C4-2B (cell line): ENCODE measurements around the gene SIM2.

ENCODE experiments used
- H3K27ac ChIP-seq: fragments of 450-650 bp; 2 replicates; pipeline ENCODE4 v1.5.1; 2017
- ZFX ChIP-seq: fragments of 450-650 bp; IDR thresholded peaks from 2 replicates; pipeline ENCODE4 v1.6.1; 2017
- TF ChIP-seq, protein P1 (sequence below): fragments of 450-650 bp; conservative IDR thresholded peaks from 2 replicates; pipeline ENCODE4 v1.5.1; 2017; ENCODE audit warnings: mild to moderate bottlenecking

SIM2 gene

DNA sequence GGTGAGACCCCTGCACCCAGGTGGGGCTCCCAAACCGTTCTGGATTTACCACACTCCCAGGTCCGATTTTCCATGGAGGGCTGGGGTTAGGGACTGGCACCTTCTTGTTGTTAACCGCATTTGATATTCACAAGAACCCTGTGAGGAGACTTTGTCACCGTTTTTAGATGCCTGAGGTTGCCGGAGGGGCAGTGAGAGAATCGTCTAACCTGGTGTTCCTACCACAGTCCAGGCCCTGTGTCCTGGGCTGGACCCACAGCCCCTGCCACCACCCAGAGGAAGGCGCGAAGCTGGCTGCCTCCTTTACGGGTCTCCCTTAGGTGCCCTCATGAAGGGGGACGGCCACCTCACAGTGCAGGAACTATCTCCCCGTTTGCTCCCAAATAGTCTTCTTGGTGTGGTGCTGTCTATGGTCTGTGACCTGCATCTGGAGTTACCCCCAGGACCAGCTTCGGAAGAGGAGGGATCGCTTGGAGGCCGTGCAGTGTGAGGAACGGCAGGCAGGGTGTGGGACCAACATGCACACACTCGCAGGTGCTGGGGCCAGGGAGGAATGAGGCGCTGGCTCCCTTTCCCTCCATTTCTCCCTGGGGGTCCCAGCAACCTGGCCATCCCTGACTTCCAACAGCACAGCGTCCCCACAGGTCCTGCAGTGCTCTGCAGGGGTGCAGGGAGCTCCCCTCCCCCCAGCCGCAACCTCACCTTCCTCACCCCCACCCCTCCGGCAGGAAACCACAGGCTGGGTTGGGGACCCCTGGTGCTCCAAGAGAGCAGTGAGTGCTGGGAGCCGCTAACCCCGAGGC is 7.0 kb downstream of the SIM2 start:
- TF ChIP-seq ZFX: no peak
- TF ChIP-seq, protein P1, sequence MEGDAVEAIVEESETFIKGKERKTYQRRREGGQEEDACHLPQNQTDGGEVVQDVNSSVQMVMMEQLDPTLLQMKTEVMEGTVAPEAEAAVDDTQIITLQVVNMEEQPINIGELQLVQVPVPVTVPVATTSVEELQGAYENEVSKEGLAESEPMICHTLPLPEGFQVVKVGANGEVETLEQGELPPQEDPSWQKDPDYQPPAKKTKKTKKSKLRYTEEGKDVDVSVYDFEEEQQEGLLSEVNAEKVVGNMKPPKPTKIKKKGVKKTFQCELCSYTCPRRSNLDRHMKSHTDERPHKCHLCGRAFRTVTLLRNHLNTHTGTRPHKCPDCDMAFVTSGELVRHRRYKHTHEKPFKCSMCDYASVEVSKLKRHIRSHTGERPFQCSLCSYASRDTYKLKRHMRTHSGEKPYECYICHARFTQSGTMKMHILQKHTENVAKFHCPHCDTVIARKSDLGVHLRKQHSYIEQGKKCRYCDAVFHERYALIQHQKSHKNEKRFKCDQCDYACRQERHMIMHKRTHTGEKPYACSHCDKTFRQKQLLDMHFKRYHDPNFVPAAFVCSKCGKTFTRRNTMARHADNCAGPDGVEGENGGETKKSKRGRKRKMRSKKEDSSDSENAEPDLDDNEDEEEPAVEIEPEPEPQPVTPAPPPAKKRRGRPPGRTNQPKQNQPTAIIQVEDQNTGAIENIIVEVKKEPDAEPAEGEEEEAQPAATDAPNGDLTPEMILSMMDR: no peak

DNA sequence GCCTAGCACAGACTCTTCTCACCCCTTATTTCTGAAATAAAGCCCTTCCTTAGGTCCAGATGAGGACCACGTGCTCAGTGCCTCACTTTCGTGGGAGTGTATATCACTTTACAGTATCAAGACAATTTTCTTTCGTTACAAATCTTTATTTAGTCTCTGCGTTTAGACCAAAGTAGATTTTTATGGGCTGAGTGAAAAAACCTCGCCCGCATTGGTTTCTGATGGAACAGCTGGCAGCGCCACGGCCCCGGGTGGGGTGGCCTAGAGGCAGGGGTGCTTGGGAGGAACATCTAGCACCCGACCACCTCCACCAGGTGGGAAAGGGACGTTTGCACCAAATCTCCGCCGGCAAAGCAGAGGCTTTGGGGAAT is 7.6 kb downstream of the SIM2 start:
- no peak overlapping the region for H3K27ac ChIP-seq
- TF ChIP-seq, protein P1: no peak
- TF ChIP-seq ZFX: no peak

More for the DNA sequence above, 7.0 kb downstream of the SIM2 start:
- no peak overlapping the region for H3K27ac ChIP-seq

DNA sequence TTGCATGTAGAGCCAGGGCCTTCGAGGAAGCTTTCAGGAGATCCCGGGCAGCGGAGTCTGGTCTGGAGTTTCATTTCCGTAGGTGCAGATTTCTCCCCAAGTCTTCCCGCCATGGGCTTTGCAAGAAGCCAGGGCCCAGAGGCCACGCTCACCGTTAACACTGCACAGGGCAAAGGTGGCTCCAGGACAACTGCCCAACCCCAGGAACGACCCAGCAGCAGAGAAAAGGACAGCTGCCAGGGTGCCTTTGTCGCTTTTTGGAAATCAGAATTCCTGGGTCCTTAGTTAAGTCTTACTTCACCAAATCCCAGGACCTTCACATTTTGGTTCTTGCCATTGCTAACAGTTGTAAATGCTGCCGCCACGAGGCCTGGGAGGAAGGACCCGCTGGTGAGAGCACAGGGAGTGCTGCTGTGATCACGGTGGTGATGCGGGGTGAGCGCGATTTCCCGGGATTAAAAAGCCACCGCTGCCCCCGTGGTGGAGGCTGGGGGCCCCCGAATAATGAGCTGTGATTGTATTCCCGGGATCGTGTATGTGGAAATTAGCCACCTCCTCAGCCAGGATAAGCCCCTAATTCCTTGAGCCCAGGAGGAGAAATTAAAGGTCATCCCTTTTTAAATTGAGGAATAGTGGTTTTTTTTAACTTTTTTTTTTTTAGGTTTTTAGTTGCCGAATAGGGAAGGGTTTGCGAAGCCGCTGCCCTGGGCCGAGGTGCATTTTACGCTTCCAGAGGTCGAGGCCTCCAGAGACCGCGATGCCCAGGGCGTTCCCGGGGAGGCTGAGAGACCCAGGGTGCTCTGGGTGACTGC is 8.2 kb downstream of the SIM2 start:
- no peak overlapping the region for H3K27ac ChIP-seq
- TF ChIP-seq, protein P1: no peak
- no peak for TF ChIP-seq ZFX

DNA sequence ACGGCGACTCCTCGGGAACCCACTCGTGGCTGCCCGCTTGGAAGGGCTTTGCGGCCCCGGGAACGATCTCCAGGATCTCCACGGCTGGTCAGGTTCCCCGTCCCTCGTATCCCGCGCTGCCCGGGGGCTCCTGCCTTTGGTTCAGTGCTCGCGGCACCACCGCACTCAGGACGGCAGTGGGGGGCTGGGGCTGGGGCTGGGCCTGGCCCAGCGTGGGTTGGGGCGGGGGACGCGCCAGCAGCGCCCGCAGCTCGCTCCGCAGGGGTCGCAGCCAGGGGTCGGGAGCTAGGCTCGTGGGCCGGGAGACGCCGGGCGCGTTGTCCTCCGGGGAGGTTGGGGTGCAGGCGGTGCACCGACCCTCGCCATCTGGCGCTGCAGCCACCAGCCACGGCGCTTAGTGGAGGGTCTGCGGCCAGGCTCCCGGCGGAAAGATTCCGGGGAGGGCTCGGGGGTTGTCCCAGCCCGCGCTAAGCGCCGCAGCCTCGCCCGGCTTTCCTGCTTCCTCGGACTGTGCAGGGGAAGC is 8.9 kb downstream of the SIM2 start:
- H3K27ac ChIP-seq: no peak overlapping the region
- no peak for TF ChIP-seq ZFX
- TF ChIP-seq, protein P1: no peak

DNA sequence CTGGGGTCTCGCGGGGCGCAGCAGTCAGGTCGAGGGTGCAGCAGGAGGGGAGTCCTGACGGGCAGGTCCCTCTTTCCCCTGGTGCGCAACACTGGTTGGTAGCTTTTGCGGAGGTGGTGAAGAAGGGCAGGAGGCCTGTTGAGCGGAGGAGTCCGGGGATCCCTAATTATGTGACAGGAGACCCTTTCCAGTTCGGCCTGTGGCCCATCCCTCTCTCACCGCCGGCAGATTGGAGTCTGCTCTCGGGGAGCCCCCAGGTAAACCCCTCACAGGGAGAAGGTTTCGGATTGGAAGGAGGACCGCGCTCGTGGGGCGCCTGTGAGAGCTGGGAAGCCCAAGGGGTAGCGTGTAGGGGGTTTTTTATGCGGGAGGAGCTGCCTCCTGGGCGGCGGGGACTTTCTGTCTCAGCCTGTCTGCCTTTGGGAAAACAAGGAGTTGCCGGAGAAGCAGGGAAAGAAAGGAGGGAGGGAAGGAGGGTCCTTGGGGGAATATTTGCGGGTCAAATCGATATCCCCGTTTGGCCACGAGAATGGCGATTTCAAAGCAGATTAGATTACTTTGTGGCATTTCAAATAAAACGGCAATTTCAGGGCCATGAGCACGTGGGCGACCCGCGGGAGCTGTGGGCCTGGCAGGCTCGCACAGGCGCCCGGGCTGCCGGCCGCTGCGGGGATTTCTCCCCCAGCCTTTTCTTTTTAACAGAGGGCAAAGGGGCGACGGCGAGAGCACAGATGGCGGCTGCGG is 9.5 kb downstream of the SIM2 start:
- TF ChIP-seq, protein P1: no peak
- no peak for TF ChIP-seq ZFX
- no peak overlapping the region for H3K27ac ChIP-seq

DNA sequence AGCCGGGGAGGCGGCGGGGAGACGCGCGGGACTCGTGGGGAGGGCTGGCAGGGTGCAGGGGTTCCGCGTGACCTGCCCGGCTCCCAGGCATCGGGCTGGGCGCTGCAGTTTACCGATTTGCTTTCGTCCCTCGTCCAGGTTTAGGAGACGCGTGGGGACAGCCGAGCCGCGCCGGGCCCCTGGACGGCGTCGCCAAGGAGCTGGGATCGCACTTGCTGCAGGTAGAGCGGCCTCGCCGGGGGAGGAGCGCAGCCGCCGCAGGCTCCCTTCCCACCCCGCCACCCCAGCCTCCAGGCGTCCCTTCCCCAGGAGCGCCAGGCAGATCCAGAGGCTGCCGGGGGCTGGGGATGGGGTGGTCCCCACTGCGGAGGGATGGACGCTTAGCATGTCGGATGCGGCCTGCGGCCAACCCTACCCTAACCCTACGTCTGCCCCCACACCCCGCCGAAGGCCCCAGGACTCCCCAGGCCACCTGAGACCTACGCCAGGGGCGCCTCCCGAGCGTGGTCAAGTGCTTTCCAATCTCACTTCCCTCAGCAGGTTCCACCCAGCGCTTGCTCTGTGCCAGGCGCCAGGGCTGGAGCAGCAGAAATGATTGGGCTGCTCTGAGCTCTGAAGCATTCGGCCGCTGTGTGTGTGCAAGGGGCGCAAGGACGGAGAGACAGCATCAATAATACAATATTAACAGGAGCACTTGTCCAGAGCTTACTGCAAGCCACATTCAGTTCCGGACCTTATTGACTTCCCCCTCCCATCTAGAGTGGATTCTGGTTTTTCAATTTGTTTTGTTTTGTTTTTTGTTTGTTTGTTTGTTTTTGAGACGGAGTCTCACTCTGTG is 10.3 kb downstream of the SIM2 start:
- H3K27ac ChIP-seq: no peak overlapping the region
- no peak for TF ChIP-seq ZFX
- TF ChIP-seq, protein P1: no peak
